Peyer's patch (tissue), 4 donors: ENCODE results near the gene IFNG-AS1. TPM values are rescaled to one million over a fixed set of nuclear protein-coding genes. Genes with fewer than 3 reads are reported as not detected.

Experiments used
- DNase-seq, 3 donors: peaks; one replicate each; pipeline ENCODE4 v3.0.0-alpha.2; 2017 to 2019
- H3K27ac ChIP-seq, 4 donors: fragments of 200-600 bp; sonication (generic); one replicate each; pipeline ENCODE4 v1.5.1; 2016 to 2019
- H3K27me3 ChIP-seq, 2 donors: fragments of 200-600 bp; sonication (generic); one replicate each; pipeline ENCODE4 v1.5.1; 2019
- H3K36me3 ChIP-seq, 3 donors: fragments of 200-600 bp; sonication (generic); one replicate each; pipeline ENCODE4 v1.5.1; 2016 to 2019
- H3K4me1 ChIP-seq, 4 donors: fragments of 200-600 bp; sonication (generic); one replicate each; pipeline ENCODE4 v1.5.1; 2016 to 2019
- H3K4me3 ChIP-seq, 4 donors: fragments of 200-600 bp; sonication (generic); 1 replicate in 3 of 4; 2 replicates in 1 of 4; pipeline ENCODE4 v1.5.1; 2016 to 2019; ENCODE audit warnings: mild to moderate bottlenecking in 1 of 4
- H3K9me3 ChIP-seq, 4 donors: fragments of 200-600 bp; sonication (generic); one replicate each; pipeline ENCODE4 v1.5.1; 2016 to 2019; ENCODE audit warnings: mild to moderate bottlenecking in 1 of 4
- CTCF ChIP-seq, 6 experiments: fragments of 450-650 bp in 4 of 6; fragments of 200-600 bp in 2 of 6; sonication (generic) in 1 of 6; IDR thresholded peaks; one replicate each; pipeline ENCODE4 v1.5.1; 2017 to 2019; ENCODE audit warnings: antibody characterized with exemption in 6 of 6, mild to moderate bottlenecking in 3 of 6, moderate library complexity in 1 of 6
- POLR2A ChIP-seq, 2 donors: fragments of 450-650 bp; IDR thresholded peaks; one replicate each; pipeline ENCODE4 v1.5.1; 2017; ENCODE audit warnings: antibody characterized with exemption in 2 of 2, mild to moderate bottlenecking in 2 of 2, moderate library complexity in 2 of 2
- small RNA-seq, 2 donors: library from RNA; depleted of rRNA; stranded (forward); fragments of <200 nt; gene quantifications; one replicate each; pipeline ENCODE3, GENCODE V24; 2016
- total RNA-seq, 4 donors: library from RNA; depleted of rRNA; stranded (reverse); fragments of >200 nt; gene quantifications; one replicate each; pipeline ENCODE4 v1.1.0, GENCODE V29; 2016

IFNG-AS1 gene
- total RNA-seq, 4 donors from 2014 or later, result 1.5 to 4.1 TPM; not detected in 2

- TF ChIP-seq POLR2A (IDR thresholded peaks at IDR 0.05) (no peak), CTCF (IDR thresholded peaks at IDR 0.05) (no peak)
- Histone ChIP-seq H3K4me1 (no peaks in the 10 kb centered on the region), H3K9me3 (no peaks in the 10 kb centered on the region), H3K4me3 (no peak overlapping the region), H3K27me3 (no peaks in the 10 kb centered on the region), H3K27ac (no peak overlapping the region), H3K36me3 (no peaks in the 10 kb centered on the region)
- no peak for DNase-seq
Observed at GRCh38 chr12:68065687-68066086, 76.4 kb downstream of the IFNG-AS1 start.

GRCh38 chr12:68067762-68068376 is 78.6 kb downstream of the IFNG-AS1 start:
- peak in 1 of 6 experiments; percentile 16 for TF ChIP-seq CTCF (IDR thresholded peaks at IDR 0.05)
- no peak for TF ChIP-seq POLR2A (IDR thresholded peaks at IDR 0.05)
- no peak overlapping the region for H3K4me3 ChIP-seq
- no peak overlapping the region for H3K27ac ChIP-seq
- no peaks in the 10 kb centered on the region for H3K36me3 ChIP-seq
- no peak for DNase-seq
- no peaks in the 10 kb centered on the region for H3K27me3 ChIP-seq
- H3K4me1 ChIP-seq, result no peaks in the 10 kb centered on the region
- H3K9me3 ChIP-seq, result no peaks in the 10 kb centered on the region

- no peak for DNase-seq
- Histone ChIP-seq H3K36me3 (no peaks in the 10 kb centered on the region), H3K4me1 (no peaks in the 10 kb centered on the region), H3K27me3 (no peaks in the 10 kb centered on the region), H3K27ac (no peak overlapping the region), H3K4me3 (no peak overlapping the region), H3K9me3 (no peaks in the 10 kb centered on the region)
- TF ChIP-seq CTCF (IDR thresholded peaks at IDR 0.05), result no peak
- TF ChIP-seq POLR2A (IDR thresholded peaks at IDR 0.05), result no peak
Observed at GRCh38 chr12:68069275-68069674, 80.0 kb downstream of the IFNG-AS1 start.

Small RNAs within 50 kb of the gene (small RNA-seq; reads per million reads assigned to genes)
- gene AC005294.1 (0 reads per million in 2 donors), gene RPL39P28 (0 reads per million in 2 donors)

Other genes with a start within 250 kb of the IFNG-AS1 start
- gene IFNG, start 170.3 kb downstream of the IFNG-AS1 start, total RNA-seq, result not detected
- gene IL26, start 236.4 kb downstream of the IFNG-AS1 start, total RNA-seq, result not detected